Jurkat, Clone E6-1 (cell line): ENCODE data around the gene SETD1B.

Experiments used
- DNase-seq: peaks from one replicate; pipeline ENCODE4 v3.0.0-alpha.2; 2011; ENCODE audit warnings: low read depth, low spot score
- H3K4me3 ChIP-seq: 2 replicates; pipeline ENCODE4 v1.5.1; 2011; ENCODE audit warnings: mild to moderate bottlenecking, low read length, control low read depth, moderate library complexity

SETD1B gene

DNA sequence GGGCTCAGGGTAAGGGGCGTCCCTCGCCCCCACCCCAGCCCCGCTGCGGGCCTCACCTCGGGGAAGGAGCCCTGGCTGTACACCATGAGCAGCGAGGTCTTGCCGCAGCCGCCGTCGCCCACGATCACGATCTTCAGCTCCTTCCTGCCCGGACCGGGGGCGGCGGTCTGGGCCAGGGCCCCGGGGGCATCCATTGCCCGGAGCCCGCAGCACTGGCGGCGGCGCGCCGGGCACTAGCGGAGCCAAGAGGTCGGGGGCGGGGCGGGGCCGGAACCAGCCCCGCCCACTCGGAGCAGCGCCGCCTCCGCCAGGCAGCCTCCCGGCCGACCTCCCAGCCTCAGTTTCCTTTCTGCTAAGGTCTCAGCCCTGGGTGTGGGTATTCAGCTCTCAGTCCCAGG is 10.4 kb upstream of the SETD1B start, which contains the start of gene RHOF:
Gene RHOF (minus strand): TSS at position 249 of the 398 bp plus-strand sequence. CDS start 55 bp downstream, at position 194.
- peak within 1 kb of the TSS; percentile 69 for H3K4me3 ChIP-seq
- no peak for DNase-seq

DNA sequence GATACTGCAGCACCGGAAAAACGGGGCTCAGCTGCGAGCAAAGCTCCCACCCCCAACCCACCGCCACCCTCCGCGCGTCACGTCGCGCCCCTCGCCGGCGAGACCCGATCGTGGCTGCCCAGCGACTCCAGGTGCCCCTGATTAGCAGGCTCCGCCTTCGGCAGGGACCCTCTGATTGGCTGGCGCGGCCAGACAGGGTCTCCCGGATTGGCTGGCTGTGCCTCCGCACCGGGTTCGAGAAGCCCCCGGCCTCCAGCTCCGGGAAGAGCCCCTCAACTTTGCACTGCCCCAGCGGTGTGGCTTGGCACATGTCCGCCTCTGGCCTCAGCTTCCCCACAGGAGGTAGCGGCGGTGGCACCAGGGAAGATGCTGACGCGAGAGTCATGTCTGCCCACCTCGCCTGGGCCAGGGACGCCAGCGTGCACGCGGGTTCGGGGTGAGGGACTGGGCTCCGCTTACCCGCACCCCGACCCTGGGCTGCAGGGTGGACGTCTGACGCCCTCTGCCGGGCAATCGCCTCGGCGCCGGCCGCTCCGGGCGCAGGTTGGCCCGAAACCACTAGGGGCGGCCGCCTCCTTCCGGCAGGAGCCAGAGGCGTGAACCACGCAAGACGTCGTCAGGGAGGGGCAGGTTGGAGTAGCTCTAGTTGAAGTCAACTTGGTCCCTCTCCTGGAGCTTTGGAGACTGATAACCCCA is 9.8 kb upstream of the SETD1B start:
- DNase-seq = peak; percentile 89
- H3K4me3 ChIP-seq = peak overlapping the region; percentile 69

DNA sequence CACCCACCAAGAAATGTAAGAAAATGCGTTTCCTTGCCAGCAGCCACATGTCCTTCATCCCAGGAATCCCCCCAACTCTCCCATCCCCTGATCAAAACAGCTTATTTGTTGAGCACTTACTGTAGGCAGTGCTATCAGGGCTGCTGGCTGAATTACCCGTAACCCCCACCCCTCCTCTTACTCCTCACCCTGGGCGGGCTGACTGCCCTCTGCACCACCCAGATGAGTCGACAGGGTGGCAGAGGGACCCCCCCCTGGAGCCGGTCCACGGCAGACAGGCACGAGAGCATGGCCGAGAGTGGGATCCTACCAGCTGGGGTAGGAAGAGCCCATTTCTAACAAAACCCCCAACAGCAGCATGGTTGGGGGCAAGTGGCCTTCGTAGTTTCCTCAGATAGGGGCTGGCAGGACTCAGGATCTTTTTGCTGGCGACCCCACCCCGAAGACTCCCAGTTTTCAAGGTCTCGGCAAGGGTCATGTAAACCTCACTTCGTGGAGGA is 9.2 kb upstream of the SETD1B start:
- H3K4me3 ChIP-seq = peak overlapping the region; percentile 69
- DNase-seq = no peak

DNA sequence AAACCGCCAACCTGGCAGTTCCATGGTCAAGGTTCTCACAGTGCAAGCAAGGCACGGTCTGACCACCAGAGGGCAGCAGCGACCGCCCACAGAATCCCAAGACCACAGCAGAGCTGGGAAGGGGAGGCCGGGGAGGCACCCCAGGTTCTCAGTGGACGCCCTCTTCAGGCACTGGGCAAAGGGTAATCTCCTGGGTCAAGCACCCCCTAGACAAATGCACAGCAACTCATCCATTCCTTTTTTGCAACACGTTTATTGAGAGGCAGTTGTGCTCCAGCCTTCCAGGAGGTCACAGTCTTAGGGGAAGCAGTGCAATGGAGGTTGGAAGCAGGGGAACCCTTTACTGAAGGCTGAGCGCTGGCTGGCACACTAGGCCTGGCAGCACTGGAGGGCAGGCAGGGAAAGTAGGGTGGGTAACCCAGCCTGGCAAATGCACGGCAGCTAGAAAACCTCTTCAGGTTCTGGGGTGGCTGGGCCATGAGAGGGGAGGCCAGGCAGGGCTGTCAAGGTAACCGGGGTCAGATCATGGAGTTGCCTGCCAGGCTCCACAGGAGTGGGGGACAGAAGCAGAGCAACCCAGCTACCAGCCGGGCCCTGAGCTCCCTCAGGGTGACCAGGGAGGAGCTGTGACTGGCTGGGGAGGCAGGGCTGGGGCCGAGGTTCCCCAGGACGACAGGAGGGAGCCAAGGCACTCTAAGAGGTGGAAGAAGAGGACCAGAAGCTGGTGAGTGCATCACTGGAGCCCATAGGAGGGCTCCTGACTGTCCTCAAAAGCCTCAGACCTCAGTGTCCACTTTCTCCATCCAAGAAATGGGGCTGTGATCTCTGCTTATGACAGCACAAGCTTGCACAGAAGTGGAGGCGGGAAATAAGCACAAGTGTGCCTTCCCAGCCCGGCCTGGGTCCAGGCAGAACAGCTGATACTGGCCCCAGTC is 8.5 kb upstream of the SETD1B start:
- peak; percentile 73 for DNase-seq

DNA sequence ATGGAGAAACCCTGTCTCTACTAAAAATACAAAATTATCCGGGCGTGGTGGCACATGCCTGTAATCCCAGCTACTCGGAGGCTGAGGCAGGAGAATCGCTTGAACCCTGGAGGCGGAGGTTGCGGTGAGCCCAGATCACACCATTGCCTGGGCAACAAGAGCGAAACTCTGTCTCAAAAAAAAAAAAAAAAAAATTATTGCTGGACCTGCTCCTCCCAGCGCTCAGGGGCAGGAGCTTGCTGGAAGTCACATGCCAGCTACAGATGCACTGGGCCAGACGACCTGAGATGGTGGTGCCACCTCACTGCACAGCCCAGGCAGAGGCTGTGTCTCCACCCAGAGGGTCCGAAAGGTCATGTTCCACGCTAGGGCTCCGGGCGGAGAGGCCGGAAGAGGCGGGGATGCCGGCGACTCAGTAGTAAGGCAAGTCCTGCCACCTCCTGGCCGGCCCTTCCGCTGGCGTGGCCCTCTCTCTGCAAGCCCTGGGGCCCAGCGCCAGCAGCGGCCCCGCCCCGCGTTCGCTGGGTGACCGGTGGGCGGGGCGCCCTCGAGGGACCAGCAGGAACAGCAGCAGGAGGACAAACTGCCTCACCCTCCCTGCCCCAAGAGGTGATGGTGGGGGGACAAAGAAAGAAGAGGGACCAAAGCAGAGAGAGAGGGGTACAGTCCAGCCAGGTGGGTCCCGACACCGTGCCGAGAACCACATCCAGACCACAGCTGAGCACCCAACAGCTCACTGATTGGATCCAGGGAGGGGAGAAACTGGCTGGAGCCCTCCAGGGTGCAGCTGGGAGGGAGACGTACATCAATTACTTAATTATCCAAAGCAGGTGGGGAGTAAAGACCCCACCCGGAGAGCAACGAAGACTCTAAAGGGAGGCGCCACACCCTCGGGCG is 6.7 kb upstream of the SETD1B start:
- H3K4me3 ChIP-seq = no peak overlapping the region
- DNase-seq = no peak

More for the DNA sequence above, 8.5 kb upstream of the SETD1B start:
- H3K4me3 ChIP-seq = peak overlapping the region; percentile 69

DNA sequence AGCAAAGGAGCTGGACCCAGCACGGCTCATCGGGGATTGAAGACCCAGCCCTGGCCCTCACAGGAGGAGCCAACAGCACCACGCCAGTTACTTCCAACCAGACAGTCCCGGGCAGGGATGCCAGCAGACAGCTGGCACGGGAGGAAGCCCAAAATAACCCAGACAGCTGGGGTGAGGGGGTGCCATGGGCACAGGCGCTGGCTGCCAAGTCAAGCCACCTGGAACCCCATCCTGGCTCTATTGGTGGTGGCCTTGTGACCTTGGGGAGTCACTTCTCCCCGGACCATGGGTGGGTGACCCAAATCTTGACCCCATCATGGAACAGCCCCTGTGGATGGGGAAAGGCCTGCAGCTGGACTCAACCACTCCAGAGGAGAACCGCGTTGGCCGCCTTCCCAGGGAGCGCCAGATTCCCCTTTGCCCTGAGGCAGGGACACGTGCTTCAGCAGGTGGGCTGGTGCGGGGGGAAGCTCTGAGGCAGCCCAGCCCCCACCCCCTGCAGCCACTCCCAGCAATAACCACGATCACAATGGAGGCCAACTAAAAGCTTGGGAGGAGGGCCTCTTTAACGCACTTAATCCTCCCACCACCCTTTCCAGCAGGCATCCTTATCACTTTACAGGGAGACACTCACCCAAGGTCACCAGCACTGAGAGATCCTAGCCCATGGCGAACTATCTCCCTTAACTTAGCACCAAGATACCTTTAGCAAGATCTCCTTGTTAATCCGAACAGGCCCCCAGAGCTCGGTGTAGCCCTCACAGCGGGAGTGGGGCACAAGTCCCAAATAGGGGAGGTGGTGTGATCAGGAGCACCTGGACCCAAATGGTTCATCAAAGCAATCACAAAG is 5.6 kb upstream of the SETD1B start:
- no peak for DNase-seq
- peak overlapping the region; percentile 9; the same call in 1 of the 2 replicates for H3K4me3 ChIP-seq

DNA sequence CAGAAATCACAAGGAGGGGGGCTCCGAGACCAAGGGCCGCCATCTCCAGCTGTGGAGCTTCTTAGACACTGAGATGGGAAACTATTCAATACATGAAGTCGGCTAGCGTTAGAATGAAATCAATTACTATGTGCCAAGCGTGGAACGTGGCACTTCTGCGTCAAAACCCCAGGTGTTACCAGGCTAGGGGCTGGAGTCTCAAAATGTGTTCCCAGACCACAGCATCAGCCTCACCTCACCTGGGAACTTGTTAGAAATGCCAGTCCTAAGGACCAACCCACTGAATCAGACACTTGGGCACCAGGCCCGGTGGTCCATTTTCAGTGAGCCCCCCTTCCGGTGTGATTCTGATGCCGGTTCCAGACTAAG is 5.0 kb upstream of the SETD1B start:
- peak overlapping the region; percentile 9 for H3K4me3 ChIP-seq

DNA sequence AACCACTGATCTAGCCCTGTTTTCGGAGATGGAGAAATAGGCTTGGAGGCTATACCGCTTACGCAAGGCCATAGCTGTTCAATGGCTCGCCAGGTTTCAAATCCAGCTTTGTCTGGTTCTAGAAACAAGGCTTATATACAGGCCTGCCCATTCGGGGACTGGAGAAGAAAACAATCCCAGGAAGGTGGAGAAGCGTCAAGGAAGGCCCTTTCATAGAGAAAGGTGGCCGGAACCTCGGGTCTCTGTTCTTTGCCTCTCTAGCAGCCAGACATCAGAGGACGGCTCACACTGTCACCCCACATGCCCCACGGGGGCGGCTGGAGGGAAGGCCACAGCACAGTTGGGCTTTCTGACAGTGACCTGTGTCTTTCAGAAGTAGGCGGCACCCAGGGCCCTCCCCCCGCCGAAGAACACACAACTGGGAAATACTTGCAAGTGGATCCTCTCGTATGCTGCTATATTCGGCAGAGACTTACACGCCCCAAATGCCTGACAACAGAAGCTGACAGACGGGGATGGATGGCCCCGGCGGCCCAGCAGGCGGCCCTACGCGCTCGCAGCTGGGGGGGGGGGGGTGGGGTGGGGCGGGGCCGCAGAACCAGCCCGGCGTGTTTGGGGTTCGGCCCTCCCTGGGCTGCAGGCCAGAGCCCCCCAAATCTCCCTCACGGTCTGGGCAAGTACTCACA is 4.5 kb upstream of the SETD1B start:
- peak overlapping the region; percentile 57 for H3K4me3 ChIP-seq
- DNase-seq = no peak

More for the DNA sequence above, 5.0 kb upstream of the SETD1B start:
- DNase-seq = no peak

DNA sequence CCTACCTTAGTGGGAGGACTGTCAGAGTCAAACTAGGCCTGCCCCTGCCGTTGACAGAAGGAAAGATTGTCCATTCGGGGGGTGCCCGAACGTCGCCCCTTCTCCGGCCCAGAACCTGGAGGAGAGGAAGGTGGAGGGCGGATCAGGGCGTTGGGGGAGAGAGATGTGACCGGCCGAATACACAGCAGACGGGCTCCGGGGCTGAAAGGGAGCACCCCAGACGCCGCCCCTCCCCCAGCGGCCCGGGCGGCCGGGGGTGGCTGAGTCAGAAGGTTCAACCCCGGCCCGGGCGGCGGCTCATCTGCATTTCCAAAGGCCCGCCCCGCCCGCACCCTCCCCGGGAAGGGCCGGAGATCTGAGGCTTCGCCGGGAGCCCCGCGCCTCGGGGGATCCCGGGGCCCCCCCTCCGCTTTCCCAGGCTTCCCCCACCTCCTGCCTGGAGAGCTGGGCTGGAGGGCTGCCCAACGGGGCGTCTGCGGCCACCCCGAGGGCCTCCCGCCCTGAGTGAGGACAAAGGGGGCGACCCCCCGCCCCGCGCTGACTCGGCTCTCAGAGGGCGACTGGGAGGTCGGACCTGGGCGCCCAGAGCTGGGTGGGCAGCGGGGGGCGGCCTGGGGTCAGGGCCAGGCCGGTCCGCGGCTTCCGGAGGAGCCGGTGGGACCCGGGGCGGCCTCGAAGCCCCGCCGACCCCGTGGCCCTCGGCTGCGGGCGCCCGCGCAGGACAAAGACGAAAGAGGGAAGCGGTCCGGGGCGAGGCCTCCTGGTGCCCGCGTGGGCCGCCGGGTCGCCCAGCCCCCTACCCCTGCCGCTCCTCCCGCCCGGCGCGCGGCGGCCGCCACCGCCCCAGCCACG is 3.7 kb upstream of the SETD1B start:
- H3K4me3 ChIP-seq = peak overlapping the region; percentile 57
- no peak for DNase-seq

DNA sequence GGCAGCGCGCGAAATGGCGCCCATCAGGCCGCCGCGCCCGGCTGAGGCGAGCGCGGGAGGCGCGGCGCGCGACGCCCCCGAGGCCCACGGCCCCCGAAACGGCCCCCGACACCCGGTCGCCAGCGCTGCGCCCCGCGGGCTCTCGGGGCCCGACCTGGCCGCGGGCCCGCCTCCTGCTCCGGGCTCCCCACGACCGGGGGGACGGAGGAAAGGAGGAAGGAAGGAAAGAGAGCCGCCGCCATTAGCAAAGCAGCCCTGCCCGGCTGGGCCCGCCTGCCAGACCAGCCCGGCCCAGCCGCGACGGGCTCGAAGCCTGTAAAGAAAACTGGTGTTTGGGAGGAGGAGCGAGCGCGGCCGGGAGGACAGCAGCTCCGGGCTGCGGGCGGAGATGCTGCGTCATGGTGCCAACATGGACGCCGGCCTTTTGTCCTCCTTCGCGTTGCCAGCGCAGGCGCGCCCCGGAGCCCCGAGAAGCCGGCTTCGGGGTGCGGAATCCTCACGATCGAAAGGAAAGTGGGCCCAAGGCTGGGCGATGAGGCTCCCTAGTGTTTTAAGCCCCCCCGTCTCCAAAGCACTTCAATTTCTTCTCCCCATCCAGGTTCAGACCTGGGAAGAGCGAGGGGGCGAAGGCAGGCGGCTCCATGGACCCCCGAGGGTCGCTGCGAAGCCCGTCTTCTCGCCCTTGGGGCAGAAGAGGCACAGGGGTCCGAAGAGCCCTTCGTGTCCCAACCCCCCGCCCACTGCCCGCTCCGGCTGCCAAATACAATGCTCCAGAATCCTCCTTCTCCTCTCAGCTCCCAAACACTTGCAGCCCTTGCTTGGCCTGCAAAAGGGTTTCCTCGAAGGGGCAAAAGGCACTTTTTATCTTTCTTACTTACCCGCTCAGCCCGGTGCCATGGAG is 2.9 kb upstream of the SETD1B start:
- H3K4me3 ChIP-seq = peak overlapping the region; percentile 88
- DNase-seq = no peak

DNA sequence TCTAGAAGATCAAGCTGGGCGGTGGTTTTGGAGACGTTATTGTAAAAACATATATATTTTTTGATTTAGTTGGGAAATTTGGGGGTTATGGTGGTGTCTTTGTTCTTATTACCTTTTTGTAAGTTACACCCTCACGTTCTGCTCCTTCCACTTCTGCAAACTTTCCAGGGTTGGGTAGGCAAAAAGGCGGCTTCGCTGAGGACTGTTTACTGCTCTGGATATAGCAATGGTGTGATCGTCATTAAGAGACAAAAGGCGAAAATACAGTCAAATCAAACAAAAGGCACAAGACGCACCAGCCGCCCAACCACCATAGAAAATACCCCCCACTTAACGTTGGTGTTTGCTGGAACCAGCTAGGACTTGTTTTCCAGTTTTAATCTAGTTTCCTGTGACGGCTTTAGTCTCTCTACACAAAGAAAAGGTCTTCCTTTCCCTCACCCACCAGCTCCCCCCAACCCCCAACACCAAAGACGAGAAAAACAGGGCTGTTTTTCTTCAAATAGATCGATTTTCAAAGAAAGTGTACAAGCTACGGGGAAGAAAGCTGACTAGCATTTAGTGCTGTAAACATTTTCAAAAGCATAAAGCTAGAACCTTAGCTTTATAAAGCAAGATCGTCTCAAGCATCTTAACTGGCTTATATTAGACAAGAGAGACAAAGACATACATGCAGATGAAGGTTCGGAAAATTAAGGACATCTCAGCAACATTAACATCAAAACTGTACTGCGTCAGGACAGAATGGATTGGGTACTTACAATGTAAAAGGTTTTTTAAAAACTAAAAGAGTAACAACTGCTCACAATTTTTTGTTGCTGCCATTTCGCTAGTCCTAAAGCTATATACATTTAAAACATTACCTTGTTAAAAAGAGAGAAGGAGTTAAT is 2.0 kb upstream of the SETD1B start:
- no peak for DNase-seq
- H3K4me3 ChIP-seq = peak overlapping the region; percentile 88

DNA sequence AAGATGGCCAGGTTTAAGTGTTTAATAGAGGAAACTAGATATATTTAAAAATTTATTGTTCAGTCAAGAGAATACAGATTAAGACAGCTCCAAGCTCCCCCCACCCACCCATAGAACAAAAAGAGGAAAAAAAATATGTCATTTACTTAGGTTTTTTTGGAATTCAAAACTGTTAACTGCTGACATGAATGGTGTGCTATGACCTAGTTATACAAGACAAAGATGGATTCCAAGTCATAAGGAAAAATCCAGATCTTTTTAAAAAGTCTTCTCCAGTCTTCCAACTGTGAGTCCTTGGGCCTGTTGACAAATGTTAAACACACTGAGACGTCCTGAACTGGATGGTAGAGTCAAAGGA is 1.3 kb upstream of the SETD1B start:
- DNase-seq = no peak
- peak overlapping the region; percentile 88 for H3K4me3 ChIP-seq

DNA sequence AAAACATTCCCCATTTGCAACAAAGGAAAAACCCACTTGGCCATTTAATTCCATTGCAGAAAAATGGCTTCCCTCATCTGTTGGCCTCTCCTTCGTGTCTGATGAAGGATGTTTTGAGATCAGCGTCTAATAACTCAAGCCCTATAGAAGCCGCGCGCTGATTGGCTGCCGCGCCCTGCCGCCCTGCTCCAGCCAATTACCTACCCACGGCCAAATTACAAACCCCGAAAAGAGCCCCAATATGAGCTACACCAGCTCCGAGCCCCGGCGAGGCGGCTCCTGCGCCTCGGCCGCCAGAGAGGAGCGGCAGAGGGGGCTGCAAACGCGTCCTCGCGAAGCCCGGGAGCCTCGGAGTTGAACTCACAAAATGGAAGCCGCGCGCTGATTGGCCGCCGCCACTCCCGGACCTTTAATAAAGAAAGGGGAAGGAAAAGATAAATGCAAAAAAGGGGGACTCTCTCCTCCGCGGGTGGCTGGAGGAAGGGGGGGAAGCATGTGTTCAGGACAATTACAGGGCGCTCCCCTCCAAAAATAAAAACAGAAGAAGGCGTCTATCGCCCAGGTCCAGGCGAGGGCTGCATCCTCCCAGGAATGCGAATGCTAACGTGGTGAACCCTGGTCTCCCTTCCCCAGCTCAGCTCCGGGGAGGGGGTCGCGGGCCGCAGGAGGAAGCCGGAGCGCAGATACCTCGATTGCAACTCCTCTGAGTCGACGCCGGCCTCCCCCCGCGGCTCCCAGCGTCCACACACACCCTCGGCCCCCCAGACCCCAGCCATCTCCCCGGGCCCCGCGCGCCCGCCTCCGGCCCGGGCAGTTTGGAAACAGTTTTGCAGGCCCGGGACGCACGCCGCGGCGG is 738 bp upstream of the SETD1B start:
- DNase-seq = peak; percentile 97
- peak overlapping the region; percentile 88 for H3K4me3 ChIP-seq
